Ishikawa (cell line): Measurements from ENCODE around the gene ATXN1.

Source experiments
- CEBPB ChIP-seq: IDR thresholded peaks from 2 replicates; pipeline ENCODE4 v1.6.1; 2012
- CREB1 ChIP-seq: IDR thresholded peaks from 2 replicates; pipeline ENCODE4 v1.6.1; 2012; ENCODE audit warnings: low read depth
- EGR1 ChIP-seq: IDR thresholded peaks from 2 replicates; pipeline ENCODE4 v1.6.1; 2012
- EP300 ChIP-seq: IDR thresholded peaks from 2 replicates; pipeline ENCODE4 v1.6.1; 2012; ENCODE audit warnings: borderline replicate concordance
- FOXM1 ChIP-seq: IDR thresholded peaks from 2 replicates; pipeline ENCODE4 v1.6.1; 2012; ENCODE audit warnings: low read depth, borderline replicate concordance
- NFIC ChIP-seq: IDR thresholded peaks from 2 replicates; pipeline ENCODE4 v1.6.1; 2012
- RAD21 ChIP-seq: IDR thresholded peaks from 2 replicates; pipeline ENCODE4 v1.6.1; 2012; ENCODE audit warnings: low read depth
- TAF1 ChIP-seq: IDR thresholded peaks from 2 replicates; pipeline ENCODE4 v1.6.1; 2012; ENCODE audit warnings: low read depth, mild to moderate bottlenecking
- TCF12 ChIP-seq: IDR thresholded peaks from 2 replicates; pipeline ENCODE4 v1.6.1; 2012; ENCODE audit warnings: low read depth
- TEAD4 ChIP-seq: IDR thresholded peaks from 2 replicates; pipeline ENCODE4 v1.6.1; 2012
- USF1 ChIP-seq: IDR thresholded peaks from 2 replicates; pipeline ENCODE4 v1.6.1; 2012
- YY1 ChIP-seq: IDR thresholded peaks from 2 replicates; pipeline ENCODE4 v1.6.1; 2012; ENCODE audit warnings: low read depth
- ZBTB7A ChIP-seq: IDR thresholded peaks from 2 replicates; pipeline ENCODE4 v1.6.1; 2012; ENCODE audit warnings: low read depth
- TF ChIP-seq, protein P1 (sequence below): IDR thresholded peaks from 2 replicates; pipeline ENCODE4 v1.6.1; 2012; ENCODE audit warnings: low read depth, mild to moderate bottlenecking
- TF ChIP-seq, protein P2 (sequence below): IDR thresholded peaks from 2 replicates; pipeline ENCODE4 v1.6.1; 2012

The ATXN1 gene

GRCh38 chr6:16533210-16533609, 228.1 kb downstream of the ATXN1 start:
- no peak for TF ChIP-seq NFIC
- TF ChIP-seq, protein P1, sequence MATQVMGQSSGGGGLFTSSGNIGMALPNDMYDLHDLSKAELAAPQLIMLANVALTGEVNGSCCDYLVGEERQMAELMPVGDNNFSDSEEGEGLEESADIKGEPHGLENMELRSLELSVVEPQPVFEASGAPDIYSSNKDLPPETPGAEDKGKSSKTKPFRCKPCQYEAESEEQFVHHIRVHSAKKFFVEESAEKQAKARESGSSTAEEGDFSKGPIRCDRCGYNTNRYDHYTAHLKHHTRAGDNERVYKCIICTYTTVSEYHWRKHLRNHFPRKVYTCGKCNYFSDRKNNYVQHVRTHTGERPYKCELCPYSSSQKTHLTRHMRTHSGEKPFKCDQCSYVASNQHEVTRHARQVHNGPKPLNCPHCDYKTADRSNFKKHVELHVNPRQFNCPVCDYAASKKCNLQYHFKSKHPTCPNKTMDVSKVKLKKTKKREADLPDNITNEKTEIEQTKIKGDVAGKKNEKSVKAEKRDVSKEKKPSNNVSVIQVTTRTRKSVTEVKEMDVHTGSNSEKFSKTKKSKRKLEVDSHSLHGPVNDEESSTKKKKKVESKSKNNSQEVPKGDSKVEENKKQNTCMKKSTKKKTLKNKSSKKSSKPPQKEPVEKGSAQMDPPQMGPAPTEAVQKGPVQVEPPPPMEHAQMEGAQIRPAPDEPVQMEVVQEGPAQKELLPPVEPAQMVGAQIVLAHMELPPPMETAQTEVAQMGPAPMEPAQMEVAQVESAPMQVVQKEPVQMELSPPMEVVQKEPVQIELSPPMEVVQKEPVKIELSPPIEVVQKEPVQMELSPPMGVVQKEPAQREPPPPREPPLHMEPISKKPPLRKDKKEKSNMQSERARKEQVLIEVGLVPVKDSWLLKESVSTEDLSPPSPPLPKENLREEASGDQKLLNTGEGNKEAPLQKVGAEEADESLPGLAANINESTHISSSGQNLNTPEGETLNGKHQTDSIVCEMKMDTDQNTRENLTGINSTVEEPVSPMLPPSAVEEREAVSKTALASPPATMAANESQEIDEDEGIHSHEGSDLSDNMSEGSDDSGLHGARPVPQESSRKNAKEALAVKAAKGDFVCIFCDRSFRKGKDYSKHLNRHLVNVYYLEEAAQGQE: no peak

GRCh38 chr6:16527691-16528090, 233.6 kb downstream of the ATXN1 start:
- TF ChIP-seq CREB1 (no peak), NFIC (no peak), TCF12 (no peak), USF1 (no peak)

- TF ChIP-seq TEAD4 (no peak), EP300 (no peak), TAF1 (no peak), EGR1 (no peak), RAD21 (no peak), CEBPB (no peak), USF1 (no peak), CREB1 (no peak), YY1 (no peak), FOXM1 (no peak)
- TF ChIP-seq, protein P1: no peak
- TF ChIP-seq, protein P2, sequence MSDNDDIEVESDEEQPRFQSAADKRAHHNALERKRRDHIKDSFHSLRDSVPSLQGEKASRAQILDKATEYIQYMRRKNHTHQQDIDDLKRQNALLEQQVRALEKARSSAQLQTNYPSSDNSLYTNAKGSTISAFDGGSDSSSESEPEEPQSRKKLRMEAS: no peak
Measured at GRCh38 chr6:16524380-16524707, 236.9 kb downstream of the ATXN1 start.

GRCh38 chr6:16523606-16524379, 237.5 kb downstream of the ATXN1 start:
- TF ChIP-seq, protein P2: no peak
- TF ChIP-seq CEBPB: no peak
- TF ChIP-seq TEAD4: no peak
- no peak for TF ChIP-seq CREB1
- no peak for TF ChIP-seq EP300
- TF ChIP-seq TAF1: no peak
- no peak for TF ChIP-seq FOXM1
- no peak for TF ChIP-seq TCF12
- TF ChIP-seq ZBTB7A: no peak

DNA sequence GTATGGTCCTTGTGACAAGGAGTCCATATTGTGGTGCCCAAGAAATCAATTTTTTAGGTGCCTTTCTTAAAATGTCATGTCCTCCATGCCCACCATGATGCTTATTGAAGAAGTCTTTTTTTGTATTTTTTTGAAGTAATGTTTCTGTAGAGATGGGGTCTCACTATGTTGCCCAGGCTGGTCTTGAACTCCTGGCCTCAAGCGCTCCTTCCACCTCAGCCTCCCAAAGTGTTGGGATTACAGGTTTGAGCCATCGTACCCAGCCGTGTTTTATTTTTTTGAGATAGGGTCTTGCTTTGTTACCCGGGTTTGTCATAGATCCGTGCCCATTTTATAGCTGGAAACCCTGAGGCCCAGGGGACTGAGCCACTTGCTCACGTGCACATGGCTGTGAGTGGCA, 238.3 kb downstream of the ATXN1 start:
- no peak for TF ChIP-seq CEBPB
- TF ChIP-seq TEAD4: no peak
- no peak for TF ChIP-seq FOXM1
- TF ChIP-seq RAD21: no peak
- no peak for TF ChIP-seq EP300
- no peak for TF ChIP-seq USF1
- TF ChIP-seq, protein P2: no peak
- no peak for TF ChIP-seq NFIC
- TF ChIP-seq TAF1: no peak
- no peak for TF ChIP-seq ZBTB7A
- no peak for TF ChIP-seq TCF12
- no peak for TF ChIP-seq EGR1
- no peak for TF ChIP-seq YY1
- TF ChIP-seq, protein P1: no peak
- TF ChIP-seq CREB1: no peak
